A204.1 (cell line): ENCODE measurements around the gene VWA1.
"Not testable (repeated sequence)": the region's sequence is repeated elsewhere in the genome, so short reads cannot be mapped to it uniquely, and the experiment has no call there.

Experiments used
- FAIRE-seq: peaks from 2 replicates; lab custom pipeline; 2012; peaks lifted over from hg19 to GRCh38; lab: Jason Lieb, UNC

VWA1 gene

GRCh38 chr1:1460540-1461130 is 25.1 kb downstream of the VWA1 start:
- no peak for FAIRE-seq

GRCh38 chr1:1461721-1462317 is 26.3 kb downstream of the VWA1 start:
- no peak for FAIRE-seq

GRCh38 chr1:1462318-1462966 is 27.0 kb downstream of the VWA1 start:
- FAIRE-seq: no peak

- FAIRE-seq: no peak
Observed at GRCh38 chr1:1463312-1463711, 27.8 kb downstream of the VWA1 start.

- not testable (repeated sequence) for FAIRE-seq
Observed at GRCh38 chr1:1468196-1468985, 32.9 kb downstream of the VWA1 start.

- FAIRE-seq: no peak
Observed at GRCh38 chr1:1470626-1471388, 35.3 kb downstream of the VWA1 start.

GRCh38 chr1:1471389-1472052 is 36.0 kb downstream of the VWA1 start, which contains the start of gene ATAD3B:
Gene ATAD3B, plus strand, starts transcription at chr1:1471765. Its CDS starts 120 bp downstream, at chr1:1471885.
- no peak for FAIRE-seq

- not testable (repeated sequence) for FAIRE-seq
Observed at GRCh38 chr1:1472053-1472876, 36.8 kb downstream of the VWA1 start.

- FAIRE-seq: not testable (repeated sequence)
Observed at GRCh38 chr1:1476011-1476410, 40.5 kb downstream of the VWA1 start.

GRCh38 chr1:1477206-1477605 is 41.7 kb downstream of the VWA1 start:
- no peak for FAIRE-seq

- FAIRE-seq: no peak
Observed at GRCh38 chr1:1479547-1480487, 44.3 kb downstream of the VWA1 start.

GRCh38 chr1:1480488-1480867 is 45.0 kb downstream of the VWA1 start:
- not testable (repeated sequence) for FAIRE-seq

GRCh38 chr1:1481811-1482210 is 46.3 kb downstream of the VWA1 start:
- not testable (repeated sequence) for FAIRE-seq

GRCh38 chr1:1482856-1483255 is 47.4 kb downstream of the VWA1 start:
- FAIRE-seq: no peak

- no peak for FAIRE-seq
Observed at GRCh38 chr1:1483714-1484113, 48.2 kb downstream of the VWA1 start.

GRCh38 chr1:1484976-1485750 is 49.7 kb downstream of the VWA1 start:
- FAIRE-seq: not testable (repeated sequence)

- FAIRE-seq: not testable (repeated sequence)
Observed at GRCh38 chr1:1485755-1486317, 50.3 kb downstream of the VWA1 start.

- FAIRE-seq: no peak
Observed at GRCh38 chr1:1487701-1488100, 52.2 kb downstream of the VWA1 start.
